A549 (cell line): ENCODE data around the gene PDE10A. TPM values are rescaled to one million over a fixed set of nuclear protein-coding genes. Genes with fewer than 3 reads are reported as not detected.

Experiments used
- ATAC-seq, 2 experiments: fragments of 200-7000 bp in 1 of 2; fragments of >200 bp in 1 of 2; cut with Nextera tagmentation in 1 of 2; cut with Tn5 transposase in 1 of 2; 3 replicates each; pipeline versions ENCODE4 v1.8.0 to v1.9.1; 2018 to 2020; ENCODE audit warnings: mild to moderate bottlenecking in 1 of 2, moderate library complexity in 1 of 2
- CTCF ChIA-PET: fragments of 300-600 bp; sonication (Branson Sonifier 250); formaldehyde crosslinking; extraction: SDS; loops from one replicate; lab custom pipeline; 2021; ENCODE audit warnings: antibody characterized with exemption, inconsistent platforms; lab: Yijun Ruan, JAX
- POLR2A ChIA-PET: fragments of 350-600 bp; formaldehyde crosslinking; extraction: SDS; loops from one replicate; lab custom pipeline; 2021; ENCODE audit warnings: antibody characterized with exemption, inconsistent platforms; lab: Yijun Ruan, JAX
- DNase-seq, 2 experiments: peaks; one replicate each; pipeline versions ENCODE4 v3.0.0 to v3.0.0-alpha.2; 2011 to 2016; ENCODE audit warnings: low read depth in 1 of 2, low spot score in 1 of 2
- FAIRE-seq: peaks from 2 replicates; lab custom pipeline; 2011; peaks lifted over from hg19 to GRCh38; lab: Jason Lieb, UNC
- H3K27ac ChIP-seq, 2 experiments: fragments of >200 bp; sonication (Bioruptor Twin); formaldehyde crosslinking; 3 replicates each; pipeline ENCODE4 v1.5.1; 2016 to 2017
- H3K4me1 ChIP-seq: fragments of >200 bp; sonication (Bioruptor Twin); formaldehyde crosslinking; 3 replicates; pipeline ENCODE4 v1.6.1; 2016
- H3K4me2 ChIP-seq: fragments of >200 bp; sonication (Bioruptor Twin); formaldehyde crosslinking; 3 replicates; pipeline ENCODE4 v1.6.1; 2016
- H3K4me3 ChIP-seq: fragments of >200 bp; sonication (Bioruptor Twin); formaldehyde crosslinking; 3 replicates; pipeline ENCODE4 v1.5.1; 2016
- H3K9me3 ChIP-seq: fragments of >200 bp; sonication (Bioruptor Twin); formaldehyde crosslinking; 3 replicates; pipeline ENCODE4 v1.6.1; 2016
- ATOH8 ChIP-seq: fragments of 250-450 bp; sonication (Bioruptor Pico); IDR thresholded peaks from 2 replicates; pipeline ENCODE4 v1.5.0; 2020; ENCODE audit warnings: low read depth, mild to moderate bottlenecking, moderate library complexity
- CBX2 ChIP-seq: fragments of 200-600 bp; sonication (generic); IDR thresholded peaks from 2 replicates; pipeline ENCODE4 v1.6.1; 2016; ENCODE audit warnings: low read depth, mild to moderate bottlenecking, borderline replicate concordance
- CEBPB ChIP-seq, 2 experiments: fragments of >200 bp in 1 of 2; sonication (Bioruptor Twin) in 1 of 2; formaldehyde crosslinking in 1 of 2; IDR thresholded peaks; 2 replicates each; pipeline ENCODE4 v1.6.1; 2012 to 2016
- CHD2 ChIP-seq: fragments of 150-350 bp; IDR thresholded peaks from 2 replicates; pipeline ENCODE4 v1.6.1; 2014; ENCODE audit warnings: low read length; ENCODE audit not compliant: partially characterized antibody
- CHD4 ChIP-seq: fragments of 200-600 bp; sonication (generic); IDR thresholded peaks from 2 replicates; pipeline ENCODE4 v1.6.1; 2016; ENCODE audit warnings: antibody characterized with exemption, mild to moderate bottlenecking, borderline replicate concordance
- E2F6 ChIP-seq: IDR thresholded peaks from 2 replicates; pipeline ENCODE4 v1.6.1; 2012; ENCODE audit warnings: low read depth, borderline replicate concordance
- EHMT2 ChIP-seq: fragments of 200-600 bp; sonication (generic); IDR thresholded peaks from 2 replicates; pipeline ENCODE4 v1.6.1; 2016; ENCODE audit warnings: antibody characterized with exemption, low read depth, mild to moderate bottlenecking, moderate library complexity
- HEYL ChIP-seq: fragments of 250-450 bp; sonication (Bioruptor Pico); IDR thresholded peaks from 2 replicates; pipeline ENCODE4 v1.8.0; 2021; ENCODE audit warnings: mild to moderate bottlenecking, moderate library complexity
- HMGXB4 ChIP-seq: fragments of 250-450 bp; sonication (Bioruptor Pico); IDR thresholded peaks from 2 replicates; pipeline ENCODE4 v1.5.0; 2021; ENCODE audit warnings: mild to moderate bottlenecking, moderate library complexity, borderline replicate concordance
- HOXB13 ChIP-seq: fragments of 250-450 bp; sonication (Bioruptor Pico); IDR thresholded peaks from 2 replicates; pipeline ENCODE4 v1.5.0; 2020; ENCODE audit warnings: low read depth, mild to moderate bottlenecking, moderate library complexity
- JUN ChIP-seq, 2 experiments: fragments of >200 bp; sonication (Bioruptor Twin); formaldehyde crosslinking; IDR thresholded peaks; 2 replicates in 1 of 2; 3 replicates in 1 of 2; pipeline ENCODE4 v1.6.1; 2016 to 2017
- JUNB ChIP-seq: fragments of >200 bp; sonication (Bioruptor Twin); formaldehyde crosslinking; IDR thresholded peaks from 2 replicates; pipeline ENCODE4 v1.6.1; 2016
- MYC ChIP-seq: IDR thresholded peaks from 2 replicates; pipeline ENCODE4 v1.6.1; 2012; ENCODE audit warnings: mild to moderate bottlenecking, inconsistent platforms, low read length, improper control_type of control experiment, borderline replicate concordance
- NFE2L2 ChIP-seq: fragments of 150-350 bp; conservative IDR thresholded peaks from 2 replicates; pipeline ENCODE4 v1.6.1; 2014; ENCODE audit warnings: low read length
- POLR2A ChIP-seq: IDR thresholded peaks from 2 replicates; pipeline ENCODE4 v1.6.1; 2012; ENCODE audit warnings: mild to moderate bottlenecking, low read length
- RAD21 ChIP-seq, 2 experiments: fragments of >200 bp in 1 of 2; sonication (Bioruptor Twin) in 1 of 2; formaldehyde crosslinking in 1 of 2; IDR thresholded peaks in 1 of 2; conservative IDR thresholded peaks in 1 of 2; 2 replicates in 1 of 2; 3 replicates in 1 of 2; pipeline ENCODE4 v1.6.1; 2012 to 2018; ENCODE audit warnings: inconsistent platforms in 1 of 2
- RFX5 ChIP-seq: fragments of 450-650 bp; IDR thresholded peaks from 2 replicates; pipeline ENCODE4 v1.7.1; 2014; ENCODE audit warnings: antibody characterized with exemption, mild to moderate bottlenecking, moderate library complexity
- SMC3 ChIP-seq: fragments of >200 bp; sonication (Bioruptor Twin); formaldehyde crosslinking; IDR thresholded peaks from 3 replicates; pipeline ENCODE4 v1.6.1; 2018; ENCODE audit warnings: inconsistent platforms
- TP53 ChIP-seq: fragments of 250-450 bp; sonication (Bioruptor Pico); IDR thresholded peaks from 2 replicates; pipeline ENCODE4 v1.5.0; 2021; ENCODE audit warnings: mild to moderate bottlenecking, moderate library complexity
- ZC3H11A ChIP-seq: fragments of 450-650 bp; IDR thresholded peaks from 2 replicates; pipeline ENCODE4 v1.6.1; 2014; ENCODE audit warnings: antibody characterized with exemption, mild to moderate bottlenecking
- ZSCAN20 ChIP-seq: fragments of 250-450 bp; sonication (Bioruptor Pico); IDR thresholded peaks from 2 replicates; pipeline ENCODE4 v1.8.0; 2022; ENCODE audit warnings: mild to moderate bottlenecking, moderate library complexity
- WGBS: methylation state at CpG from one replicate; pipeline ENCODE4 v1.1.6; 2017; ENCODE audit errors: missing lambda C conversion rate; 5-methylcytosine and 5-hydroxymethylcytosine counted together
- polyA plus RNA-seq, 4 experiments: library from polyadenylated mRNA; depleted of rRNA in 3 of 4; stranded (reverse); fragments of >200 nt; fragmentation: RNase III in 1 of 4; extraction: RNeasy Plus Mini Kit Qiagen cat#74134 plus additional on column Dnase treatment in 1 of 4; gene quantifications; 2 replicates in 3 of 4; 3 replicates in 1 of 4; pipeline ENCODE4 v1.2.3, GENCODE V29; 2011 to 2017

Gene PDE10A
- polyA plus RNA-seq, 2 of the 4 experiments (the other 2 are of a cell fraction), result 44.9 to 92.5 TPM

- 94% methylated on average over 3 of the region's 3 CpGs for WGBS
- Histone ChIP-seq H3K27ac (no peak overlapping the region), H3K4me3 (no peak overlapping the region), H3K9me3 (no peaks in the 10 kb centered on the region), H3K4me1 (peaks cover 6% of the 10 kb centered on the region; the same call in 1 of the 3 replicates), H3K4me2 (no peak overlapping the region)
- POLR2A ChIA-PET, result no interaction called here
- FAIRE-seq, result no peak
- TF ChIP-seq MYC (no peak), HMGXB4 (CRISPR knock-in tag) (no peak), SMC3 (no peak), TP53 (CRISPR knock-in tag) (no peak), ZC3H11A (no peak), EHMT2 (no peak), CHD4 (no peak), CBX2 (no peak), RFX5 (no peak), JUNB (no peak)
- no peak for ATAC-seq
- CTCF ChIA-PET, result no interaction called here
- no peak for DNase-seq
Observed at GRCh38 chr6:165606740-165607008, 56.4 kb downstream of the PDE10A start.

GRCh38 chr6:165605901-165606739 is 56.9 kb downstream of the PDE10A start:
- Histone ChIP-seq H3K4me3 (no peak overlapping the region), H3K27ac (no peak overlapping the region), H3K4me1 (peaks cover 6% of the 10 kb centered on the region; the same call in 1 of the 3 replicates), H3K4me2 (no peak overlapping the region), H3K9me3 (no peaks in the 10 kb centered on the region)
- WGBS, result 73% methylated on average over 13 of the region's 13 CpGs
- FAIRE-seq (no peak), DNase-seq (no peak), ATAC-seq (no peak)
- TF ChIP-seq CHD2, result no peak
- TF ChIP-seq HOXB13 (CRISPR knock-in tag), result no peak
- TF ChIP-seq JUNB, result no peak
- TF ChIP-seq ATOH8 (CRISPR knock-in tag), result no peak
- TF ChIP-seq NFE2L2, result no peak
- TF ChIP-seq RFX5, result no peak
- no peak for TF ChIP-seq CEBPB (IDR thresholded peaks at IDR 0.05)
- TF ChIP-seq, all 56 proteins: peak for 0
- POLR2A ChIA-PET, result no interaction called here
- CTCF ChIA-PET, result no interaction called here

GRCh38 chr6:165605182-165605875 is 57.7 kb downstream of the PDE10A start:
- POLR2A ChIA-PET, result no interaction called here
- Histone ChIP-seq H3K9me3 (no peaks in the 10 kb centered on the region), H3K4me2 (no peak overlapping the region), H3K4me1 (peaks cover 6% of the 10 kb centered on the region; the same call in 1 of the 3 replicates), H3K27ac (no peak overlapping the region), H3K4me3 (no peak overlapping the region)
- DNase-seq (no peak), ATAC-seq (no peak), FAIRE-seq (no peak)
- WGBS, result 92% methylated on average over 10 of the region's 10 CpGs
- TF ChIP-seq POLR2A (no peak), E2F6 (no peak), TP53 (CRISPR knock-in tag) (no peak), JUN (IDR thresholded peaks at IDR 0.05) (no peak), SMC3 (no peak), HEYL (no peak), ZSCAN20 (CRISPR knock-in tag) (no peak), ATOH8 (CRISPR knock-in tag) (no peak), CBX2 (no peak), RAD21 (conservative IDR thresholded peaks at IDR 0.05 in 1 of 2, IDR thresholded peaks at IDR 0.05 in 1 of 2) (no peak)
- CTCF ChIA-PET, result interaction anchor here (0.8 kb wide), 1 partner anchor 24 kb away, joined by 3 read pairs; no protein-coding TSS in a partner anchor
